HG02610 (cell line): Measurements from ENCODE around the gene ZBTB7C.

Experiments used
- ATAC-seq: cut with Tn5 transposase; IDR thresholded peaks from one replicate; pipeline ENCODE4 v1.9.1; 2021; ENCODE audit warnings: mild to moderate bottlenecking, moderate library complexity; ENCODE audit not compliant: unreplicated experiment

The ZBTB7C gene

DNA sequence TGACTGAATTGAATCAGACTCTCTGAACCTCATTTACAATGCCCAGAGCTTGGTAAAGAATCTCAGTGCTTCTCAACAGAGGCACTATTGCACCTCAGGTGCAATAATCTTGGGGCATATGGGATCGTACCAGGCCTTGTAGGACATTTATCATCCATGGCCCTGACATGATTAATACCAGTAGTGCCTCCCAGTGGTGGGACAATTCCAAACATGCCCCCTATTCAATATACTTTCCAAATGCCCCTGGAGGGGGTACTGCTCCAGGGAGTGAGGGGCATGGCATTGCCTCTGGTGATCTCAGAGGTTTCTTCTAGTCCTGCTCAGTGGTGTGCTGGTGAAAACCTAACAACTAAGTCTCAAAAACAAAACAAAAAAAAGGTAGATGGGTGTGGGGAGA is 303.9 kb downstream of the ZBTB7C start:
- ATAC-seq, result no peak

DNA sequence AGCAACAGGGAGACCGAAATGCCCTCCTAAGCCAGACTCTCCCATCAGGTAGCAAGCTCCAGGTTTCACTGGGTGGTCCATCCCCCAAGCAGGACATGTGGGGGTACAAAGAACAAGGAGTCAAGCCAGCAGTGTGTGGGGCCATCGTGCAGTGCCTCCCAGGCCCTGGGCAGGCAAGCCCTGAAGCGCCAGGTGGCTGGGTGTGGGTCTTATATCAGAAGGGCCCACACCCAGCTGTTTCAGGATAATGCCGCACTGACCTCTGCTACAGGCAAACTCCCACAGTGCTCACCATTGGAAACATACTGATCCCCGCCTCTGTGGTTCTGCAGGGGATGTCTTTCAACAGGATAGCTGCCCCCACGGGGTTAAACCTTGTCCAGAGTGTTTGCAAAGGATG is 304.5 kb downstream of the ZBTB7C start:
- ATAC-seq, result no peak

DNA sequence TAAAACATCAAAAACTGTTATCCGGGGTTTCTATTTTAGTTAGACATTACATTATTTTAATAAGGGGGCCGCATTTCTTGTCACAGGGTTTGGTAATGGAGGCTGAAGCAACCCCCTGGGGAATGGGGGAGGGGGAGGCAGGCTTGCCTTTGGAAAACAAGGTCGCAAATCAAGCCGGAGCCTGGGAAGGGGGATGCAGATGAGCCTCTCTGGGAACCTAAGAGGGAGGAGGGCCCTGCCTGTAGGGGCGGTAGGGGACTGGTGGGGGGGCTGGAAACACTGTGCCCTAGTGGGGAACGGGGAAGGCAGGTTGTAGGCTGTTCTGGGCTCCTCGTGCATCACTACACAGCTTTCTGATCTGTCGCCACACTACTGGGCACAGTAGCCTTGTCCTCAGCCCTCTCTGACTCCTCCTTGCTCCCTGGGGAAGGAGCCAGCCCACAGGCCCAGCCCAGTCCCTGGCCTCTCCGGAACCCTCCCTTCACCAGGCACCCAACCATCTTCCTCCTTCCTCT is 308.5 kb downstream of the ZBTB7C start:
- no peak for ATAC-seq

DNA sequence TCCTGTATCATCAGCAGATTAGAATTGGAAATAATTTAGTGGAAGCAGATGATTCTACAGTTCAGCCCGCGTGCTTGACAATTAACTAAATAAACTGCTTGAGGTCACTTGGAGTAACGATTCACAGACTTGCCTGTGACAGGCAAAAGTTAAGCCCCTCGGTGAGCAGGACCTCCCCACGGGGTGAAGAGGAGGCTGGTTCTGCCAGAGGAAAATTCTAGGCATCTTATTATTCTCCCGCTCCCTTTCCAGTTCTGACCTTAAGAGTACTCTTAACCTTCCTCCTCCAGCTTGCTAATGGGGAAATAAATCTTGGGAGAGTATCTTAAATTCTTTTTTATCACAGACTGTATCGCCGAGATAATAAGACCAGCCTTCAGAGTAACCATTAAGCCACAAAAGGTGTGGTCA is 309.0 kb downstream of the ZBTB7C start:
- no peak for ATAC-seq

DNA sequence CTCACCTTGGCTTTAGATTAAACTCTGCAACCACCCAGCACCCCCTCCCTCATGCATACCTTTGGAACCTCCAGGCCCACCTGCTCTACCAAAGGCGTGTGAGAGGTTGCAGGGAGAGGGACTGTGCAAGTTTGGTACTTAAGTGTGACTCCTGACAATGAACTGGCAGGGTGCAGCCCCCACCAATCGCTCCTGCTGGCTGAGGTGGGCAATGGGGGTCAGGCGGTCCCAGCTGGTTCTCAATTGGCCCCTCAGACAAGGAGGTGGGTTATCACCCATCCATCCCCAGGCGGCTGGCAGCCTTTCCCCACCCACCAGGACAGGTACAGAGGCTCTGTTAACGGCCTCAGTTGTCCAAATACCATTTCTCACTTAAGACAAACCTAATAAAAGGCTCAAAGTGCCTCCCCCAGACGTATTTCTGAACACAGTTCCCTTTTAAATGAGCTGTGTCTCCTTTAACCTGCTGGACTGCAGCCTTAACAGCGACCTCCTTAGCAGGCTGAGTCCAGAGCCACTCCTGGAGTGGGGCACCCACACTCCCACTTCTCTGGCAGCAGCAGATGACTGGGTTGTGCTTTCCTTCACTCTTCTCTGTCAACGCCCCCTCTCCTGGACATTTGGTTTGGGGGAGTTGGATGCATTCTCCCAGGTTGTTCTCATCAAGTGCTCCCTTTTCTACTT is 309.6 kb downstream of the ZBTB7C start:
- ATAC-seq, result no peak

DNA sequence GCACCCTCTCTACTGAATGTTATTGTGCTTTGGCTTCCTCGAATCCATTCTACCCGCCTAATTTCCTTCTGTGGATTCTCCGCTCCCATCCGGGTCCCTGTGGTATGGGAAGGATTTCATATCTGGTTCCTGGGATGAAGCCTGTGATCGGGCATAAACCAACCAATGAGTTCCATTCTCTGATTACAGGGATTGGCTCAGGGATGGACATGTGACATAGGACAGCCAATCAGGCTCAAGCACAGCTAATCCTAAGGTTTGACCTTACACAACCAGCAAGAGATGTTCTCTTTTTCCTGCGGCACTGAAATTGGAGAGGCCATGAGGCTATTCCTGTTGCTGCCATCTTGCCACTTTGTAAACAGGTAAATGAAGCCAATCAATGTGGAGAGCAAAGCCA is 310.6 kb downstream of the ZBTB7C start:
- no peak for ATAC-seq

DNA sequence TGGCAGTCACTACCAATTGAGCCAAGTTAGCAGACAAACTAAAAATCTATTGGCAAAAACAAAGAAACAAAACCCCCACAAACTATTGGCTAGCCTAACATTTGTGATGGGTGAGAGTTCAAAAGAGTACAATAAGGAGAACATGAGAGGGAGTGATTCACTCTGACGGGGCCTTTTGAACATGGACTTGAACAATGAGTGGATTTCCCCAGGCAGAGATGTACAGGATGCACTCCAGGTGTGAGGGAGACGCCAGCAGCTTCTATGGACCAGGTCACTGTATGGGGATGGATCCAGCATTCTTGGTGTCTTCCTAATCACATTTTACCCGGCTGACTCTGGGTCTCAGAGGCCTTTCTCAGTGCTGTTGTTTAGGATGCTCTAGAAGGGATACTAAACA is 311.2 kb downstream of the ZBTB7C start:
- no peak for ATAC-seq

DNA sequence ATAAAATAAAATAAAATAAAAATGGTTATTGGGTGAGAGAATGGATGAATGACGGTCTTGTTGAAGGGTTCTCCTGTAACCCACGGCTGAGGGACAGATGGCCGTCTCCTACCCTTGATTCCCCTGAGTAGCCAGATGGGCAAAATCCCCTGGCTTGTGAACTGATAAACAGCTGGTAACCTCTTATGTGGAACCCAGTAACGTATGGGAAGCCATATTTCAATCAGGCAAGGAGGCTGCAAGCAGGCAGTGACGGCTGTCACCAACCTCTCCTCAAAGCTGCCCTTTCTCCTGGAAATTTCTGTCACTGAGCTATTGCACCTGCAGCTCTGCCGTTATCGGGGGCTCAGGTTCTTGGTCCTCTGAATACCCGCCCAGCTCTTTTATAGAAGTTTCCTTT is 313.5 kb downstream of the ZBTB7C start:
- no peak for ATAC-seq

DNA sequence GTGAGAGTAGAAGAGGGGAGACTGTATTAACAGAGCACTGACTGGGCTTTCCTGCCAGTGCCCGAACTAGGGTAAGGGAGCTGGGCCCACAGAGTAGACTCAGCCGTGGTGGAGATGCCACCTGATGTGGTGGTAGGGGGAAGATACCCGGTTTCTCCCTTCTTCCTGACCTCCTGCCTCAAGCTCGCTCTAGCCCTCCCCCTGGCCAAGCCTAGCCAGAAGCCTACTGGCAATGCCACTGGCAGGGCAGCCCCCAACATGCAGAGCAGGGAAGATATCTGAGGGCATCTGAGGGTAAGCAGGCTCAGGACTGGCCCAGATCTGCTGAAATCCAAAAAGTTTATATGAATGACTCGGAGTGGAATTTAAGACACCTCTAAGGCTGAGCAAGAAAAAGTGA is 316.1 kb downstream of the ZBTB7C start:
- ATAC-seq, result no peak

DNA sequence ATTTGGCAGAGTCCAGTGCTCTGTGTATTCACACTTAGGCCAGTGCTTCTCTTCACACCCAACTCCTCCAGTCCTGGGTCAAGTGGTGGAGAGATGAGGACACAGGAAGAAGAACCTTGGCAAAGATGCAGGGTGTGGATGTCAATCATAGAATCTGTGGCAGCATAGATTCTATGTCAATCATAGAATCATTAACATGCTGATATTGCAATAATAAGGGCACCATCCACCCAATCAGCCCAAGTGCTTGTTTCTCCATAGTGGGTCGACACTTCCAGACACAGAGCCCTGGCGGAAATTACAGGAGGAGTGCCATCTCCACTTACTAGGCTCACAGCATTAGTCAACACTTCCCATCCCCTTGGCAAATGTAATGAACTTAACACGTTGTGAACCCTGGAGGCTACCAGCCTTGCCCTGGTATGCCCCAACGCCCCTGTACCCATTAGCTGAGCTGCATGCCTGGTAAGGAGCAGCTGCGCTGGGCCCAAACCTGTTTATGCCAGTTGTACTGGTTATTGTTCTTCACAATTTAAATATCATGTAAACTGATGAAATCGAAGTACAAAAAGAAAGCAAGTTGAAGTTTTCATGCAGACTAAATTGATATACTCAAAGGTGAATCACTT is 317.2 kb downstream of the ZBTB7C start:
- no peak for ATAC-seq

DNA sequence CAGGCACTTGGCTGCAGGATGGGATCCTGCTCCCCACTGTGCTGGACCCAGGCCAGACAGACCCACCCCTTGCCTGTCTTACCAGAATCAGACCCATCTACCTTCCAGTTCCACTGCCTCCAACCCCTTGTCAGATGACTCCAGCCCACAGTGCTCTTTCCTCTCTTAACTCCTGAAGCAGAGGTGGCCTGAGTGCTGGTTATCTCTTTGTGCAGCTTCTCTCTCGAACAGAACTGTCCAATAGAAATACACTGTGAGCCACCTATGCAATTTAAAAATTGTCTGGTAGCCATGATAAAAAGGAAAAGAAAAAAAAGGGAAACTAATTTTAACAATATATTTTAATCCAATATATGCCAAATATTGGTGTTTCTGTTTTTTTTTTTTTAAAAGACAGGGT is 318.5 kb downstream of the ZBTB7C start:
- no peak for ATAC-seq

DNA sequence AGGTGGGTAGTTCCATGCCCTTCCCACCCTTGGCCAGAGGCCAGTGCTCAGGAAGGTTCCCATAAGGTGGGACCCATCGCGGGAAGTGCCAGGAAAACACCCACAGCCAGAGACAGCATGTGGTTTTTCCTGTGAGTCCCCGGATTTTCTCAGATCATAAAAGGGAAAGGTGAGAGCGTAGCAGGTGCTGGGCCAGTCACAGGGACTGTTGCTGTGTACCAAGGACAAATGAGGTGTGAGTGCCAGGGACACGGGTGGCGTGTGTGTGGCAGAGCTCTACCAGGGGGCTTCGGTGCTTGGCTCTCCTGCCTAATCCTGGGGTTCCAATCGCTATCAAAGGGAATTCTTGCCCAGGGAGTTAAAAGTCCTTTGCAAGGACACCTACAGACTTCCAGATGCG is 319.2 kb downstream of the ZBTB7C start:
- no peak for ATAC-seq

DNA sequence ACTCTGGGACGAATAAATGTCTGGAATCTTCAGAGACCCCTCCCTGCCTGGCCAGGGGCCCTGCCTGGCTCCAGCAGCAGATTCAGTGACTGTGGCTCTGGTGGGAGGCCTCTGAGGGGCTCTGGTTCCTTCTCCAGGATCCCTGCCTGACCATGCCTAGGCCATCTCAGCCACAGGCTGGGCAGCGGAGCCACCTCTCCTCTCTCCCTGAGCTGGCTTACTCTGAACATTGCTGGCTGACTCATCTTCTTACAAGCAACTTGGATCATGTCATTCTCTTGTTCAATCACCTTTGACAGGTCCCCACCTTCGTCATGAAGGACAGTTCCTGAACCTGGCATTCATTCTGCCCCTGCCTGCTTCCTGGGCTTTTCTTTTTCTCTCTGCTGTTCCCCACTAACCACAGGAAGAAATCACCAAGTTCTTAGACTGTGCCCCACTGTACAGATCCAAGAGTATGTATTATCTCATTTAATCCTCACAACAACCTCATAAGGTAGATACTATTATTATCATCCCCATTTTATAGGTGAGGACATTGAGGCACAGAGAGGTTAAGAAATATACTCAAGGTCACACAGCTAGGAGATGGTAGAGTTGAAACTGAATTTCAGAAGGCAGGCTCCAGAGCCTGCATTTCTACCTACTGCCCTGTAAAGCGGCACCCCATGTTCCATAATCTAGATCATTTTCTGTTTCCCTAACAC is 323.2 kb downstream of the ZBTB7C start:
- ATAC-seq, result no peak

DNA sequence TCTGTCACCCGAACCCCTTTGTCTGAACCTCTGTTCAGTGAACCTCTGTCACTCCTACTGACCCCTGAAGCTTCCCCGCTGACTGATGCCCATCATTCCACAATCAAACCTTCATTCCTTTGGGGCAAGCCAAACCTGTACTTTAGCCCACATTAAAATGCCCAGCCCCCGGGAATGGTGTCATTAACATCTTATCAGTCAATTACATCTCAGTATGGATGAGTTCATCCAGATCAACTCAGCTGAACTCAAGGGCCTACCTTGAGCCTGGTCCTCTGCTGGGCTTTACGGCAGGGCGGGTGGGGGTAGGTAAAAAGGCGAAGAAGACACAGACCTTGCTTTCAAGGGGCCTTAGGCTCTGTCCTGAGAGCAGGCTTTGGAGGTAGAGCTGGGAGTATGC is 324.3 kb downstream of the ZBTB7C start:
- no peak for ATAC-seq

DNA sequence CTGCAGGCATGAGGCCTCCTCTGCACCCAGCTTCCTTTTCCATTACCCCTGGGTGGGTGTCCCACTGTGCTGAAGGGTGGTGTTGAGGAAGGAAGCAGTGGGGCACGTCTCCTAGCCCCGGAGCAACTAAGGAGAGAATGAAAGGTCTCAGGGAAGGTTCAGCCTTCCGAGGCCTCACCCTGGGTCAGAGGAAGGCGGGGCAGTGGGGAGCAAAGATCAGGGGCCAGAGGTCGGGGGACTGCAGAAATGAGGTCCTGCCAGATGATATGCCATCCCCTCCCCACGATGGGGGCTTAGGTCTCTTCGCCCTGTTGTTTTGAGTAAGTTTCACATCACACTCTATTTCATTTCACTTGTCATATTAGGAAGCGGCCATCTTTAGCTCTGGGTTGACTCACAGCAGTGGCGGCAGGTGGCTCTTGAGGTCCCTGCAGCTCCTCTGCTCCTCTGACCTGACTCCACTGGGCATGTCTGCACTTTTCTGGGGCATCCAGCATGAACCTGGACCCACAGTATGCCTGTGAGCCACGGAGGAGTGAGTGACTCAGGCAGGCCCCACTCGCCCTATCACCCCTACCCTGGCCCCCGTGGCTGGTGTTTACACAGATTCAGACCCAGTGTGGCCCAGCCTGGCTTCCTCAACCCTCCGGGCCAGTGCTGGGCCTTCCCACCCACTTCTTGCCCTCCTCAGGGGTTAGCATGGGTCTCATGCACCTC is 325.0 kb downstream of the ZBTB7C start:
- no peak for ATAC-seq

DNA sequence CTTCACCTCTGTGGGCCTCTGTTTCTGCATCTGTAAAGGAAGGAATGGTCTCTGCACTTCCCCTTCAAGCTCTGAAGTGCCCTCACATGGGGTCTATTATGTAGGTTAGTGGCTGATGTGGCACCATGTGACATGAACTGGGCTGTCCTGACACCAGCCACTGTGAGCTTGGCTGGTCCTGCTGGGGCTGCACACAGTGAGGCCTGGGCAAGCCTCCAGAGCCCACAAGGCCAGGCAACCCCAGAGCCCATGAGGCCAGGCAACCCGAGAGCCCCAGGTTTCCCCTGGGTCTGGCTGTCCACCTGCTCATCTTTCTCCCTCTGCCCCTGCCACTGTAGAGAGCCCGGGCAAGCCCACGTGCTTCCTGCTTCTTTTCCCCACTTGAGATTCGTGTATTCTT is 328.6 kb downstream of the ZBTB7C start:
- no peak for ATAC-seq

DNA sequence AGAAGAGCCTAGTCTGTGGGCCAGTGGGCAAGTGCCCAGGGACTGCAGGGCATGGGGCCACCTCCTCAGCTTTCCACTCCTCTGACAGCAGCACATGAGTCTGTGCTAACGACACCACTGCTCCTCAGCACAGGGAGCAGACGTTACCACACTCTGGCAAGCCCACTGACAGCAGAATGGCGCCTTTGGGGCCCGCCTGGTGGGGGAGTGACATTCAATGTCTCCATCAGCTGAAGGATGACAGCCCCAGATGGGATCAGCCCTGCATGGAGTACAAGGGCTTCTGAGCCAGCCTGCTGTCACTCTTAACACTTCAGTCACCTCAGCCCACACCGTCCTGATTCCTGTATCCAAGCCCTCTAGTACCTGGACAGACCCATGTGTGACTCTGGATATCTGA is 329.3 kb downstream of the ZBTB7C start:
- ATAC-seq, result no peak

DNA sequence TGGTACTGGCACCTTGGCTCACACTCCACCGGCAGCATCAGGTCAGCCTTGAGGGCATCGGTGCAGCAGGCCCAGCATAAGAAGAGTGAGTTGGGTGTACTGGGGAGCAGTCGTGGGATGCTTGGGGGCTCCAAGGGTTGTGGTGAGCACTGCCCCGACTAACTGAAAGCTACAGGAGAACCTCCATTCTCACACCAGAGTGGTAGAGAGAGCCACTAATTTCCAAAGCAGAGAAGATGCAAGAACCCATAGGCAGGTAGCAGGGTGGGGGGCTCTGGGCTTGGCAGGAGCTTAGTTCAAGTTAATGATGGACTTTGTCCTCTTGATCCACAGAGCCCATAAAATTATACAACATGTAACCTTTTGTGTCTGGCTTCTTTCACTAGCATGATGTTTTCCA is 330.7 kb downstream of the ZBTB7C start:
- ATAC-seq, result no peak

DNA sequence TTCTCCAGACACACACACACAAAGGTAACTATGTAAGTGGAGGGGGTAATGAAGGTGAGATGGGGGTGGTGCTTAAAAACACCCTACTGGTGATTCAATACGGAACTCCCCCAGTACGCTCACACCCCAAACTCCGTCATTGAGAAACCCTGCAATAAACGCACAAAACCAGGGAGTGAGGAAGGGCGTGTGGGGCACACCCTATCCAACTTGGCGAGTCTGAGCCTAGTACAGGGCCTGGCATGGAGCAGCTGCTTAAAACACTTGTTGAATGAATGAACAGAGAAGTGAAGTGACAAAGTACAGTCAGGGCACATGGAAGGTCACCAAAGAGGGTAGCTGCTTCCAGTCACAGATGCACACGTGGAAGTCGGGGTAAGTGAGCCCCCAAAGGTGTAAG is 331.9 kb downstream of the ZBTB7C start:
- no peak for ATAC-seq

DNA sequence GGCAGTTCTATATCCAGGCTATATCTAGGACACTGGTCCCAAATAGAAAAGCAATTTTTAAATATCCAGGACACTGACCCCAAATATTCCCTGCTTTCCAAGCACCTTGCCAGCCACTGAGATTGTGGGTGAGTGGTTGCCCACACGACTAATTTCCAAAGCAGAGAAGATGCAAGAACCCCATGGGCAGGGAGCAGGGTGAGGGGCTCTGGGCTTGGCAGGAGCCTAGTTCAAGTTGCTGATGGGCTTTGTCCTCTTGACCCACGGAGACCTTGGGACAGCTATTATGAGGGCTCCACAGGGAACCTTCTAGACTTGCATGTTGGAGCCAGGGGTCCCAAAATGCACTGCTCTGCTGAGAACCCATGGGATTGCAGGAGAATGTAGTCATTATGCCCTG is 332.7 kb downstream of the ZBTB7C start:
- no peak for ATAC-seq

DNA sequence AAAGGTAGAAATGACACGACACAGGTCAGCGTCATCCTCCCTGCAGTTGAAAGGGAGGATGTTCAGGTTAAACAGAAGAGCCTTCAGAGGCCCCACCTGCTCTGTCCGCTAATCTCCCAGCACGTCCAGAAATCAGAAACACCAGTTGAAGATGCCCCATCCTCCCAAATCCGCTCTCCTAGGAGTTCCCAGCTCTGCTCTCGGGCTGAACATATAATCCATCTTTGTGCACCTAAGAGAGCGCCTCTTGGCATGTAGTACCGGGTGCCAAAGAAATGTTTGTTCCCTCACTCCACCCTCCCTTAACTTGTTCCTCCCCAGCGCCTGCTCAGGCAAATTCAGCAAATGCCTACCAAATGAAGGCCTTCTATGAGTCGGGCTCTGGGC is 333.5 kb downstream of the ZBTB7C start:
- no peak for ATAC-seq
